Measurements from ENCODE around the gene BEND5.

Gene BEND5

DNA sequence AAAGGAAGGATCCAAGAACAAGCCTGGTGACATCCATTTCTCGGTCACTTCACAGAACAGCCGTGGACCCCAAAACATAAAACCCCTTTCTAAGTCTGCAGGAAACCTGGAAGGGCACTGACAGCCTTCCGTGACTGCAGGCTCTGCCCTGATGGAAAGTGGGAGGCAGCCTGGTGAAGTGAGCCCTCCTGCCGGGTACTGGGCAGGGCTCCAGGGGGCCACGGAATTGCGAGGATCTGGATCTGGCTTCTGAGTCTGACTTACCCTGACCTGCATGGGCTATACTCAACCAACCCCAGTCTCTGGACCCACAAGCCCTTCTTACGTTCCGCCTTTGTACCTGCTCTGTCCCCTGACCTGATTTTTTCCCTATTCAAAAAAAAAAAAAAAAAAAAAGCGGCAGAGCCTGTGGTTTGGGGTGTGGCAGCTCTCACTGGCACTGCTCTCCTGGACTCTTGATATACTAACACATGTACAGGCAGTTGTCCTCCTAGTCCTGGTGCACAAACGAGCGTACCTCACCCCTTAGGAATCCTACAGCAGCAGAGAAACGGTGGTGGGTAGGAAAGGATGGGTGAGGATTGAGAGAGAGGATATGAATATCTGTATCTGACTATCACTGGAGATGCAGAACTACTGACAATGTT is 82.9 kb downstream of the BEND5 start:
- Mint-ChIP-seq H3K27ac (no peak overlapping the region), H3K9me3 (no peaks in the 10 kb centered on the region), H3K36me3 (ENCODE audit: insufficient read depth) (no peaks in the 10 kb centered on the region), H3K4me1 (ENCODE audit: low read depth in 2 of 2) (no peaks in the 10 kb centered on the region), H3K27me3 (peaks cover 0 to 7% of the 10 kb centered on the region in 2 donors), H3K4me3 (no peak overlapping the region)
- DNase-seq (no peak), ATAC-seq (replicated peaks) (no peak)

DNA sequence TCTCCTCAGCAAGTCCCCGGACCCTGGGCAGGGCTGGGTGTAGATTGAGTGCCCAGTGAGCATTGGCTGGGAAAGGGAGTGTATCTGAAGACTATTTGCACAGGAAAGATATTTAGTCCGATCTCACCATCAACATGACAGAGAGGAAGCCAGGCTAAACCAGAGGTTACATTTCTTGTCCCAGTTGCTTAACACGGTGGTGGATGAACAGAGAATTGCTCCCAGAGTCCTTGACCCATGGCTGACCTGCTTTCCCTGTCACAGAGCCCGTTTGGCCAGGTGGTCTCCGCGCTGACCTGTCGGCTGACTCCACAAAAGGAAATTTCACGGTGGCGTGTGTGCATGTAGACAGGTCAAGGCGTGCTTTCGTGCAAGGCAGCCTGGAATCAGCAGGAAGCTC is 83.5 kb downstream of the BEND5 start:
- H3K27ac Mint-ChIP-seq: no peak overlapping the region
- no peak for DNase-seq
- H3K4me3 Mint-ChIP-seq: no peak overlapping the region
- H3K36me3 Mint-ChIP-seq (ENCODE audit: insufficient read depth): no peaks in the 10 kb centered on the region
- ATAC-seq (replicated peaks): no peak
- peaks cover 0 to 7% of the 10 kb centered on the region in 2 donors for H3K27me3 Mint-ChIP-seq
- no peaks in the 10 kb centered on the region for H3K4me1 Mint-ChIP-seq (ENCODE audit: low read depth in 2 of 2)
- no peaks in the 10 kb centered on the region for H3K9me3 Mint-ChIP-seq

DNA sequence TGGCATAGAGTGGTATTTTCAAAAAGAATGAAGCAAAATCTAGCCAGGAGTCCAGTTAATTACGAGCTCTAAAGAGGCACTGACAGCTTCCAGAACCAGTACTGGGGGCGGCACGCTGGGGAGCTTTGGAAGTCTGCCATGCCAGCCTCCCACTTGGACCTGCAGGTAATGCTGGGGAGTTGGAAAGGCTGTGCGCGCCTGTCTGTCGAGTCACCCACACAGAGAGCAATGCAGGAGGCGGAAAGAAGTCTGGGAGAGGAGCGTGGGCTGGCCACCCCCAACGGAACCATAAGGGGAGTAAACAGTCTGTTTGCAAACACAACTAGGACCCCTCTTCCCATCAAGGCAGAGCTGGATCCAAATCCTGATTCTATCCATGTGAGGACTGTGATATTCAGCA is 84.5 kb downstream of the BEND5 start:
- Mint-ChIP-seq H3K36me3 (ENCODE audit: insufficient read depth) (no peaks in the 10 kb centered on the region), H3K4me3 (no peak overlapping the region), H3K27ac (no peak overlapping the region), H3K4me1 (ENCODE audit: low read depth in 2 of 2) (no peaks in the 10 kb centered on the region), H3K27me3 (peaks cover 0 to 7% of the 10 kb centered on the region in 2 donors), H3K9me3 (no peaks in the 10 kb centered on the region)
- DNase-seq: no peak
- no peak for ATAC-seq (replicated peaks)

DNA sequence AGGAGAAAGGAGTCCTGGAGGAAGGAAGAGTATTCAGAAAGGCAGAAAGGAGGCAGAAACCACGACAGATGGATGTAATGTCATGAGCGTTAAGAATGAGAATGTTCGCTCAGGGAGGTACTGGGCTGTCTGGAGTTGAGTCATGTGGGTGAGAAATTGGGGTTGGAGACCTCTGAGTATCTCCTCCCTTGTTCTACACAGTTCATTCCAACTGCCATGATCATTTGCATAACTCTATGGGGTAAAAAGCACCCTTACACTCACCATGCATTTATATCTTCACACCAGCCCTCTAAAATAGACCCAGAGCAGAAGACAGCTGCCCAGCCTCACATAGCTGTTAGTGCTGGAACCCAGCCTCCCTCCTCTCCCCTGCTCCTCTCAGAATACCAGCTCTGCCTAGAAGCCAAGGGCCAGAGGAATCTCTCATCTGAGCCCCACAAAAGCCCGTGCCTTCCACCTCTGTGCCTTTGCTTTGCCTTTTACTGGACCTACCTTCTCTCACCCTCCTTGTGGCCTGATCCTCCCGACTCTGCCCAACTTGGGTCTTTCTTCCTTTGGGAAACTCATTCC is 85.2 kb downstream of the BEND5 start:
- H3K27ac Mint-ChIP-seq: no peak overlapping the region
- H3K36me3 Mint-ChIP-seq (ENCODE audit: insufficient read depth): no peaks in the 10 kb centered on the region
- no peak overlapping the region for H3K4me3 Mint-ChIP-seq
- H3K9me3 Mint-ChIP-seq: no peaks in the 10 kb centered on the region
- no peak for ATAC-seq (replicated peaks)
- H3K27me3 Mint-ChIP-seq: peaks cover 0 to 7% of the 10 kb centered on the region in 2 donors
- no peaks in the 10 kb centered on the region for H3K4me1 Mint-ChIP-seq (ENCODE audit: low read depth in 2 of 2)
- DNase-seq: no peak

DNA sequence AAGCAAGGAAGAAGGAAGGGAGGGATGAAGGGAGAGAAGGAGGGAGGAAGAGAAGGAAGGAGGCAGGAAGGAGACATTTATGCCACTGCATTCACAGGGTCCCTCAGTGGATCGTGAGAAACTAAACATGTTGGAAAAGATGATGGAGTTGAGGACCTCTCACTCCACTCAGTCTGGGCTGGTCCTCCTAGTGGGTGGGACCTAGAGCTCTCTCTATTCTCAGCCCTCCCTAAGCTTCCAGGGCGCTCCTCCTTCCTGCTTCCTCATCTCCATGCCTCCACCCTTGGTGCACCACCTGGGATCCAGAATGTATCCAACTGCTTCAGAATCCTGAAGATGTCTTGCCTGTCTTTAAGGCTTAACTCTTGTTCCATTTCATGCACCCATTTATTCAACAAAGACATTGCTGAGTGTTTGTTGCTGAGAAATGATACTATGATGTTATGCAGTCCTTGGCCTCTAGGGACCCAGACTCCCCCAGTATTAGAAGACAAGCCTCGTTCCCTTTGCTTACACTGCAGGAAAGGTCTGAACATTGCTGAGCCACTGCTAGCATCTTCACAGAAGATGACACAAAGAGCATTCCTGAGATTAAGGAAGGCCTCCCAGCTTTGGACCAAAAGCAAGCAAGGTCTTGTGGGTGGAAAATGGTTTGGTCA is 88.5 kb downstream of the BEND5 start:
- Mint-ChIP-seq H3K4me1 (ENCODE audit: low read depth in 2 of 2) (no peaks in the 10 kb centered on the region), H3K27ac (no peak overlapping the region), H3K4me3 (no peak overlapping the region), H3K36me3 (ENCODE audit: insufficient read depth) (no peaks in the 10 kb centered on the region), H3K9me3 (no peaks in the 10 kb centered on the region), H3K27me3 (peaks cover 0 to 12% of the 10 kb centered on the region in 2 donors)
- ATAC-seq (replicated peaks) (no peak), DNase-seq (no peak)

DNA sequence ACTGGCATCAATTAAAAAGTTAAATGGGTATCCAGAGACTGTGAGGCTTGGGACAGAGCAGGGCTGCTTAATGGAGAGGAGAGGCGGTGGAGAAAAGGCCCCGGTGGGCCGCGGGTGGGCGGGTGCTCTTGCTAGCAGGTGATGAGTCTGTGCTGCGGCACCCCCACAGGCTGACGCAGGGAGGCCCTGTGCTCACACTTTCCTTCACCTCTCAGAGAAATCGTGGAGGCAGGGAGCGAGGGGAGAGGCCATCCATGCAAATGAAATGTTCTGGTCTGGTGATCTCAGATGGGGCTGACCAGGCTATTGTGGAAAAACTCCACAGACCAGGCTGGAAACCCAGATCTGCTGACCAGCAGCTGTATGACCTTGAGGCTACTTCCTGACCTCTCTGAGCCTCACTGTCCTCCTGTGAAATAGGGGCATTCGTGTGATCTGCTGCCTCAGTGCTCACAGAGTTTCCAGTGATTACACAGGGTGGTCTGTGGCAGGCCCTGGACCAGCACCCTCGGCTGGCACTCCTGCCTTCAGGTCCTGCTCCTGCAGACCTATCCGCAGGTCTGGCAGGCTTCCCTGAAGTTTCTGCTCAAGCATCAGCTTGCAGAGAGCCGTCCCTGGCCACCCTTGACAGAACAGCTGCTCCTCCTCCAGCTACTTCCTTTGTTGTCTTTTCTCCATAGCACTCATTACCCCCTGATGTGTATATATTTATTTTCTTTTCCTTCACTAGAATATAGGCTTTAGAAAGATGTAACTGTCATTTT is 89.2 kb downstream of the BEND5 start:
- no peak overlapping the region for H3K4me3 Mint-ChIP-seq
- DNase-seq: no peak
- peaks cover 0 to 9% of the 10 kb centered on the region in 2 donors for H3K27me3 Mint-ChIP-seq
- H3K4me1 Mint-ChIP-seq (ENCODE audit: low read depth in 2 of 2): no peaks in the 10 kb centered on the region
- ATAC-seq (replicated peaks): no peak
- no peaks in the 10 kb centered on the region for H3K36me3 Mint-ChIP-seq (ENCODE audit: insufficient read depth)
- H3K27ac Mint-ChIP-seq: no peak overlapping the region
- no peaks in the 10 kb centered on the region for H3K9me3 Mint-ChIP-seq

DNA sequence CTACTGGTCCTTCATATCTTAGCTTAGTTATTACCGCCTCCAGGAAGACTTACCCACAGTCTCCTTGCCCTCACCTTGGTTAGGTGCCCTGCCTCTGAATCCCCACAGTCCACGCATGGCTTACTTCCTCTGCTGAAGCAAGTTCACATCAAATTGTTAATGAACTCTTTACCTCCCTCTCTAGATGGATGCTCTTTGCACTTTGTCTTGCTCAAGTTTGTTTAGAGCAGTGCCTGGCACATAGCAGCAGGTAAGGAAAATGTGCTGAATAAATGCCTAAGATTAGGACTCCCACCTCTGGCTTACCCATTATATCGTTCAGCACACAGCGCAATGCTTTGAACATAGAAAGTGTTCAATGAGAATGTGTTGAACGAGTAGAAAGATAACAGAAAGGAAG is 90.5 kb downstream of the BEND5 start:
- Mint-ChIP-seq H3K9me3 (no peaks in the 10 kb centered on the region), H3K36me3 (ENCODE audit: insufficient read depth) (no peaks in the 10 kb centered on the region), H3K4me3 (no peak overlapping the region), H3K4me1 (ENCODE audit: low read depth in 2 of 2) (no peaks in the 10 kb centered on the region), H3K27ac (no peak overlapping the region), H3K27me3 (peaks cover 0 to 15% of the 10 kb centered on the region in 2 donors)
- ATAC-seq (replicated peaks): no peak
- no peak for DNase-seq

DNA sequence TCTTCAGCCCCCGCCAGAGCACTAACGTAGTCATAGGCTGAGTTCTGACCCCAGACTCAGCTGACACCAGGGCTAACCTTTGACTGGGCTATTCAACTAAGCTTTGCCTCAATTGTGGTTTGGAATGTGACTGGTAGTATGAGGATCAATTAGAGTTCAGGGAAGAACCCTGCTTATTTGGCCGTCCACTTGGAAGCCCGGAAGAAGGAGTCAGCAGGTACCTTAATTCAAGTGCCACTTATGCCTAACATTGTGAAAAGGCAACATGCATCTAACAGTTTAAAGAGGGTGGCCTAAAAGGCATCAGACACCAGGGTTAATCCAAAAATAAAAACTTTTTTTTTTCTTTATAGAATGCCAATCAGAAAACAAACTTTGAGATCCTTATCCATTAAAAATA is 92.3 kb downstream of the BEND5 start:
- Mint-ChIP-seq H3K27me3 (peaks cover 0 to 15% of the 10 kb centered on the region in 2 donors), H3K9me3 (no peaks in the 10 kb centered on the region)

DNA sequence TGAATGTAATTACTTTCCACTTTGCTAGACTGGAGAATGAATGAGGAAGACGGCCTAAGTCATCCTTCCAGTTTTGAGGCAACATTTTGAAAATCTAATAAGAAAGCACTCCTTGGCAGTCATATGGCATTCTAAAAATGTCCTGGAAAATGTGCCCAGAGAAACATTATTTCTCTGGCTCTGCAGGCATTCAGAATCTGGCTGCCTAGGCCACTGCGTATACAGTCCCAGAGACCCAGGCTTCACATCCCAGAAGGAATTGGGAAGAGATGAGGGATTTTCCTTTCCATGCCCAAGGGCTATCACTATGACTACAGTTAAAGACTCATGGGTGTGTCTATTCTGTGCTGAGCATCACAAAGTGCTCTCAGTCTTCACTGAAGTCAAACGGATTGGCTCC is 92.9 kb downstream of the BEND5 start:
- H3K9me3 Mint-ChIP-seq: no peaks in the 10 kb centered on the region
- no peak overlapping the region for H3K27ac Mint-ChIP-seq
- H3K27me3 Mint-ChIP-seq: peaks cover 0 to 15% of the 10 kb centered on the region in 2 donors
- H3K4me1 Mint-ChIP-seq (ENCODE audit: low read depth in 2 of 2): no peaks in the 10 kb centered on the region
- no peak for ATAC-seq (replicated peaks)
- no peaks in the 10 kb centered on the region for H3K36me3 Mint-ChIP-seq (ENCODE audit: insufficient read depth)
- H3K4me3 Mint-ChIP-seq: no peak overlapping the region
- no peak for DNase-seq

More for the DNA sequence above, 92.3 kb downstream of the BEND5 start:
- Mint-ChIP-seq H3K4me3 (no peak overlapping the region), H3K36me3 (ENCODE audit: insufficient read depth) (no peaks in the 10 kb centered on the region), H3K27ac (no peak overlapping the region), H3K4me1 (ENCODE audit: low read depth in 2 of 2) (no peaks in the 10 kb centered on the region)
- DNase-seq (no peak), ATAC-seq (replicated peaks) (no peak)

DNA sequence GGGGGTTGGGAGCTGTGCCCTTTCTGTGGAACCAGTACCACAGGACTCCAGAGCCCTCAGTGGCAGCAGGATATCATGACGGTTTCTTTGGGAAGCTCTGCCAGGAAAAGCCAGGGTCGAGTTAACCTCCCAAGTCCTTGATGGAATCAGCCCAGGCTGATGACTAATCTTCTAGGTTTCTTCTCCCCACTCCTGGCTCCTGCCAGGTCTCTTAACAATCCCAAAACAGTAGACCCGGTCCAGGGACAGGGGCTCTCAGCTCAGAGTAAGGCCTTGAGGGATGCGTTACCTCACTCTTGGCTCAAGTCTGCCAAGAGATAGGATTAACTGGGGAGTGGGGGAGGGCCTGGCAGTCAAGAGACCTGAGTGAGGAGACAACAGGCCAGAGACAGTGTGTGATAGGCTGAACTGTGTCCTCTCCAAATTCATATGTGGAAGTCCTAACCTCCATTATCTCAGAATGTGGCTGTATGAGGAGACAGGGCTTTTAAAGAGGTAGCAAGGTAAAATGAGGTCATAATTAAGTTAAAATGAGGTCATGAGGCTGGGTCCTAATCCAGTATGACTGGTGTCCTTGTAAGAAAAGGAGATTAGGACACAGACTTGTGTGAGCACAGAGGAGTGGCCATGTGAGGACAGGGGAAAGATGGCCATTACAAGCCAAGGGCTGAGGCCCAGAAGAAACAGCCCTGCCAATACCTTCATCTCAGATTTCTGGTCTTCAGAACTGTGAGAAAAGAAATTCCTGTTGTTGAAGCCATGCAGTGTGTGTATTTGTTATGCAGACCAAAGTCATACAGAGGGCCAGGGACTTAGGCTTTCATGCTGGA is 95.0 kb downstream of the BEND5 start:
- Mint-ChIP-seq H3K27ac (no peak overlapping the region), H3K27me3 (peaks cover 11 to 22% of the 10 kb centered on the region in 2 donors), H3K4me3 (no peak overlapping the region), H3K36me3 (ENCODE audit: insufficient read depth) (no peaks in the 10 kb centered on the region), H3K9me3 (no peaks in the 10 kb centered on the region), H3K4me1 (ENCODE audit: low read depth in 2 of 2) (peaks cover 0 to 5% of the 10 kb centered on the region in 2 donors)
- no peak for ATAC-seq (replicated peaks)
- DNase-seq: no peak

DNA sequence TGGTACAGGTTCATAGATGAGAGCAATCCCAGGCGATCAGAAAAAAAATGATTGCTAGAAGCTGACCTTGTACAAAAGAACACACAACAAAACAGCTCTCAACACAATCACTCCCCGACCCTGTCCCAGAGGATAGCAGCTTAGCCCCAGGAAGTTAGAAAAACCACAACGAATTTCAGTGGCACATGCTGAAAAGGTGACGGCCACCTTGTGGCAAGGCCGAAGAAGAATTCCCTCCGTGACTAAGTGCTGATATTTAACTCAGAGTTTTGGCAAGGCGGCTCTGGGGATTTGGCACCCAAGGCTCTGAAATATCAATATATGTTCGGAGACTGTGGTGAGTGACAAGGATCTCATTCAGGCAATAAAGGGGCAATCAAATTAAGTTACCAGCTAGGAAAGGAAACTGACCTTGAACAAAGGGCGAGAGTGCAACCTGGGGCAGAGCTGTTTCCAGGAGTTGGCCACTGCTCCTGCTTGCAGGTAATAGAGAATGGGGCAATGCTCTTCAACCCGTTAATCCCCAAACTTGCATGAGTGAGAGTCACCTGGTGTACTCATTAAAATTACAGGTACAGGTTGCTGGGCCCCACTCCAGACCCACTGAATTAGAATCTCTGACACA is 96.2 kb downstream of the BEND5 start:
- DNase-seq (no peak), ATAC-seq (replicated peaks) (no peak)
- Mint-ChIP-seq H3K4me3 (no peak overlapping the region), H3K4me1 (ENCODE audit: low read depth in 2 of 2) (peaks cover 0 to 5% of the 10 kb centered on the region in 2 donors), H3K27ac (no peak overlapping the region), H3K9me3 (no peaks in the 10 kb centered on the region), H3K27me3 (peaks cover 14 to 22% of the 10 kb centered on the region in 2 donors), H3K36me3 (ENCODE audit: insufficient read depth) (no peaks in the 10 kb centered on the region)

DNA sequence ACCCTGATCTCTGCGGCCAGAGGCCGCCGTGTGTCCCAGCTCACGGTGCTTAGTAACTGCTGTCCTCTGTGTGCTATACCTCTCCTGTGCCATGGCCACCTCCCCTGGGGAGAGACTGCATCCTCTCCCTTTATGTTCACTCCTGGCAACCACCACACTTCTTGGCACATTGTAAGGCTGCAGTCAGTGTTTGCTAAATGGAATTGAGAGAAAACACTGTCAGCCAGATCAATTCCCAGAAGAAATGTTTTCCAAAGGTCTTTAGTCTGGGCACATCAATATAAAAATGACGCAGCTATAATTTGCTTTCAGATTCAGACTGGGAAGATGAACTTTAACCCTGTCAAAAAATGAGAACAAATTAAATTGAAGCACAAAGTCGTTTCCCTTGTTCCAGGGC is 96.8 kb downstream of the BEND5 start:
- ATAC-seq (replicated peaks): no peak
- Mint-ChIP-seq H3K36me3 (ENCODE audit: insufficient read depth) (no peaks in the 10 kb centered on the region), H3K4me3 (no peak overlapping the region), H3K27ac (no peak overlapping the region), H3K4me1 (ENCODE audit: low read depth in 2 of 2) (peaks cover 0 to 5% of the 10 kb centered on the region in 2 donors), H3K9me3 (no peaks in the 10 kb centered on the region), H3K27me3 (peaks cover 20 to 29% of the 10 kb centered on the region in 2 donors)
- no peak for DNase-seq
